ENCODE measurements around the gene CYP27A1. TPM values are rescaled to one million over a fixed set of nuclear protein-coding genes. Genes with fewer than 3 reads are reported as not detected.

The CYP27A1 gene
- total and polyA plus RNA-seq, 4 donors: 38.3 to 110 (median 77.1) TPM

DNA sequence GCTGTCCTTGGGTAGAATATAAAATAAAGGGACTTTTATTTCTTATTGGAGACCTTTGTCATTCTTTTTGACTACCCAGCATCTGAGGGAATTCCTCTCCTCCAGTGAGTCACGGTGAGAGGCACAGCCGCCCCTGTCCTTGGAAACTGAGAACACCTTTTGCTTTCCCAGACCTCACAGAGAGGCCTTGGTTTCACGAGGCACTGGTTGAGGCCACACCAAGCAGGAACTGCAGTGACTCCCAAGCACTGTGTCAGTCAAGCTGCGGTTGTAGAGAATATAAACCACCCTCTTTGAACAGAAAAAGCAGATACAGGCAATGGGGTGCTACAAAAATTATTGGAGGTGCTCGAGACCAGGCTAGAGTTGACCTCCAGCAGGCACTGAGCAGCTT is 33.3 kb downstream of the CYP27A1 start:
- DNase-seq (no peak), ATAC-seq (ENCODE audit: insufficient read depth, low FRiP score) (no peak)
- H3K4me3 ChIP-seq: no peak overlapping the region
- no peak overlapping the region for H3K9ac ChIP-seq (ENCODE audit: insufficient read depth in 1 of 2, low read length in 2 of 2)
- H3K27ac ChIP-seq (ENCODE audit: low read depth in 1 of 2, low read length in 1 of 2): no peak overlapping the region
- no peaks in the 10 kb centered on the region for H3K27me3 ChIP-seq (ENCODE audit: control insufficient read depth in 3 of 3, insufficient read depth in 3 of 3, low read length in 2 of 3)
- WGBS, 2 donors: 83 to 89% methylated on average over 5 of the region's 5 CpGs
- H3K9me3 ChIP-seq (ENCODE audit: control insufficient read depth in 4 of 4, insufficient read depth in 3 of 4, low read length in 3 of 4): no peaks in the 10 kb centered on the region
- TF ChIP-seq, protein P1, sequence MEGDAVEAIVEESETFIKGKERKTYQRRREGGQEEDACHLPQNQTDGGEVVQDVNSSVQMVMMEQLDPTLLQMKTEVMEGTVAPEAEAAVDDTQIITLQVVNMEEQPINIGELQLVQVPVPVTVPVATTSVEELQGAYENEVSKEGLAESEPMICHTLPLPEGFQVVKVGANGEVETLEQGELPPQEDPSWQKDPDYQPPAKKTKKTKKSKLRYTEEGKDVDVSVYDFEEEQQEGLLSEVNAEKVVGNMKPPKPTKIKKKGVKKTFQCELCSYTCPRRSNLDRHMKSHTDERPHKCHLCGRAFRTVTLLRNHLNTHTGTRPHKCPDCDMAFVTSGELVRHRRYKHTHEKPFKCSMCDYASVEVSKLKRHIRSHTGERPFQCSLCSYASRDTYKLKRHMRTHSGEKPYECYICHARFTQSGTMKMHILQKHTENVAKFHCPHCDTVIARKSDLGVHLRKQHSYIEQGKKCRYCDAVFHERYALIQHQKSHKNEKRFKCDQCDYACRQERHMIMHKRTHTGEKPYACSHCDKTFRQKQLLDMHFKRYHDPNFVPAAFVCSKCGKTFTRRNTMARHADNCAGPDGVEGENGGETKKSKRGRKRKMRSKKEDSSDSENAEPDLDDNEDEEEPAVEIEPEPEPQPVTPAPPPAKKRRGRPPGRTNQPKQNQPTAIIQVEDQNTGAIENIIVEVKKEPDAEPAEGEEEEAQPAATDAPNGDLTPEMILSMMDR (IDR thresholded peaks at IDR 0.05; ENCODE audit: control extremely low read depth, extremely low read depth): no peak
- H3K36me3 ChIP-seq (ENCODE audit: control insufficient read depth in 4 of 4, insufficient read depth in 4 of 4, low read length in 4 of 4): peaks cover 0 to 33% (median 27%) of the 10 kb centered on the region in 4 donors
- no peaks in the 10 kb centered on the region for H3K4me1 ChIP-seq (ENCODE audit: control insufficient read depth in 5 of 5, insufficient read depth in 5 of 5, low read length in 5 of 5)

DNA sequence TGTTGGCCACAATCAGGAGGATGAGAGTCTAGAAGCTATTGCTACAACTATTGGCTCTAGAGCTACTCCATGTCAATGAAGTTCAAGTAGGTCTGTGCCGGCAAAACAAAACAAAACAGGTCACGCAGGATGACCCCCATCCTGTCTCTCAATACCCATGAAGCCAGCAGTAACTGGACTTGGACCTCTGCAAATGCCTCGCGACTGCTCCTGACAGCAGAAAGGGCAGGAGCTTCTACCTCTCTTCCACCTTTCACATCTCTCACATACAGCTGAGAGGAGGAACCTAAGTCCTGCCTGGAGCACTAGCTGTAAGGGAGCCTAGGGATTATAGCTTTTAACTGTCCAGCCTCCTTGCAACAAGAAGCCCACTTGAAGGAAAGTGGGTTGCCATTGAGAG is 33.7 kb downstream of the CYP27A1 start:
- TF ChIP-seq, protein P1 (IDR thresholded peaks at IDR 0.05; ENCODE audit: control extremely low read depth, extremely low read depth): no peak
- H3K9ac ChIP-seq (ENCODE audit: insufficient read depth in 1 of 2, low read length in 2 of 2): no peak overlapping the region
- WGBS, 2 donors: 91 to 95% methylated on average over 4 of the region's 4 CpGs

DNA sequence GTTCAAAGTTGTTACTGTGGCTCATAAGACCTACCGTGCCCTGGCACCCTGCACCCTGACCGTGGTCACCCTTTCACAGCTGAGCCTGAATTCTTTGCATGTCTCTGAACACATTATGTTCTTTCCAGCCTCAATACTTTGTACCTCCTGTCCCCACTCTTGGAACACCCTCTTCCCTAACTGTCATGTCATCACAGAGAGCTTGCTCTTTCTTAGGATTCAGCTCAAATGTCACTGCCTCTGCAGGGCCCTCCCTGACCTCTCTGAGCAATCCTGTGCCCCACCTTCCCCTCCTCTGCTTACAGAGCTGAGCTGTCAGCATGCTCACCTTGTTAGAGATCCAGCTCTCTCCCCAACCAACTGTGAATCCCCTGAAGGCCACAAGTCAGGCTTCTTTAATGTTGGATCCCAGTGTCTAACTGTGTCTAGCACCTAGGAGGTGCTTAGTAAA is 34.6 kb downstream of the CYP27A1 start:
- WGBS, 2 donors: 87 to 91% methylated on average over 2 of the region's 2 CpGs
- H3K27ac ChIP-seq (ENCODE audit: low read depth in 1 of 2, low read length in 1 of 2): no peak overlapping the region
- no peak overlapping the region for H3K9ac ChIP-seq (ENCODE audit: insufficient read depth in 1 of 2, low read length in 2 of 2)
- no peak for DNase-seq
- TF ChIP-seq, protein P1 (IDR thresholded peaks at IDR 0.05; ENCODE audit: control extremely low read depth, extremely low read depth): no peak
- no peaks in the 10 kb centered on the region for H3K4me1 ChIP-seq (ENCODE audit: control insufficient read depth in 5 of 5, insufficient read depth in 5 of 5, low read length in 5 of 5)
- H3K27me3 ChIP-seq (ENCODE audit: control insufficient read depth in 3 of 3, insufficient read depth in 3 of 3, low read length in 2 of 3): no peaks in the 10 kb centered on the region
- no peaks in the 10 kb centered on the region for H3K9me3 ChIP-seq (ENCODE audit: control insufficient read depth in 4 of 4, insufficient read depth in 3 of 4, low read length in 3 of 4)
- ATAC-seq (ENCODE audit: insufficient read depth, low FRiP score): no peak
- peaks cover 0 to 33% (median 27%) of the 10 kb centered on the region in 4 donors for H3K36me3 ChIP-seq (ENCODE audit: control insufficient read depth in 4 of 4, insufficient read depth in 4 of 4, low read length in 4 of 4)
- no peak overlapping the region for H3K4me3 ChIP-seq

More for the DNA sequence above, 33.7 kb downstream of the CYP27A1 start:
- Histone ChIP-seq H3K9me3 (ENCODE audit: control insufficient read depth in 4 of 4, insufficient read depth in 3 of 4, low read length in 3 of 4) (no peaks in the 10 kb centered on the region), H3K4me3 (no peak overlapping the region), H3K27me3 (ENCODE audit: control insufficient read depth in 3 of 3, insufficient read depth in 3 of 3, low read length in 2 of 3) (no peaks in the 10 kb centered on the region), H3K27ac (ENCODE audit: low read depth in 1 of 2, low read length in 1 of 2) (no peak overlapping the region), H3K36me3 (ENCODE audit: control insufficient read depth in 4 of 4, insufficient read depth in 4 of 4, low read length in 4 of 4) (peaks cover 0 to 33% (median 27%) of the 10 kb centered on the region in 4 donors), H3K4me1 (ENCODE audit: control insufficient read depth in 5 of 5, insufficient read depth in 5 of 5, low read length in 5 of 5) (no peaks in the 10 kb centered on the region)
- ATAC-seq (ENCODE audit: insufficient read depth, low FRiP score) (no peak), DNase-seq (no peak)

DNA sequence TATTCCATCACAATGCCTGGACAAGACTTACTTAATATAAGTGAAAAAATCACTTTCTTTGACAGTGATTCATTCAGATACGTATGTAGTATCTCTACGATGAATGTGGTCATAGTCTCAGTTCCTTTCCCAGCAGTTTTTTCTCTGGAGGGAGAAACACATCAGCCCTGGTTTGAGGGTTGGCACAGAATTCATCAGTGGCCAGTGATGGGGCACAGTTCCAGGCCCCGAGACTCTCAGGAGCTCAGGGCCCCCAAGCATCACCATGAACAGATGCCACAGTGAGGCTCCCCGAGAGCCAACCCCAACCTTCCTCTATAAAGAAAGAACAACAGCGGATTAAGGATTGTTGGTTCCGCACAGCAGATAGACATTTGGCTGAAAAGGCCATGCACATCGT is 37.1 kb downstream of the CYP27A1 start:
- H3K4me3 ChIP-seq: no peak overlapping the region
- H3K9ac ChIP-seq (ENCODE audit: insufficient read depth in 1 of 2, low read length in 2 of 2): no peak overlapping the region
- H3K4me1 ChIP-seq (ENCODE audit: control insufficient read depth in 5 of 5, insufficient read depth in 5 of 5, low read length in 5 of 5): no peaks in the 10 kb centered on the region
- ATAC-seq (ENCODE audit: insufficient read depth, low FRiP score) (no peak), DNase-seq (no peak)
- H3K27me3 ChIP-seq (ENCODE audit: control insufficient read depth in 3 of 3, insufficient read depth in 3 of 3, low read length in 2 of 3): no peaks in the 10 kb centered on the region
- H3K27ac ChIP-seq (ENCODE audit: low read depth in 1 of 2, low read length in 1 of 2): no peak overlapping the region
- WGBS, 2 donors: 90% methylated on average over 7 of the region's 7 CpGs
- peaks cover 0 to 16% (median 13%) of the 10 kb centered on the region in 4 donors for H3K36me3 ChIP-seq (ENCODE audit: control insufficient read depth in 4 of 4, insufficient read depth in 4 of 4, low read length in 4 of 4)
- H3K9me3 ChIP-seq (ENCODE audit: control insufficient read depth in 4 of 4, insufficient read depth in 3 of 4, low read length in 3 of 4): no peaks in the 10 kb centered on the region
- TF ChIP-seq, protein P1 (IDR thresholded peaks at IDR 0.05; ENCODE audit: control extremely low read depth, extremely low read depth): no peak

Measured in lung (tissue), 12 donors.